Dermis microvascular lymphatic vessel endothelial cell (primary cell): ENCODE data around the gene GPC5. TPM values are rescaled to one million over a fixed set of nuclear protein-coding genes. Genes with fewer than 3 reads are reported as not detected.
"Not testable (repeated sequence)": the region's sequence is repeated elsewhere in the genome, so short reads cannot be mapped to it uniquely, and the experiment has no call there.

Experiments used
- DNase-seq, 2 donors: peaks; one replicate each; pipeline versions ENCODE4 v3.0.0 to v3.0.0-alpha.2; 2010; ENCODE audit warnings: low read depth in 2 of 2
- total RNA-seq: library from RNA; depleted of rRNA; stranded (reverse); fragments of >200 nt; gene quantifications from 2 replicates; pipeline ENCODE4 v1.2.1, GENCODE V29; 2014

GPC5 gene
- total RNA-seq, 1 donor from 2014 or later: 0.51 TPM

- DNase-seq: no peak
These were observed 370.3 kb downstream of the GPC5 start for GRCh38 chr13:91768746-91769145.

- no peak for DNase-seq
These were observed 372.8 kb downstream of the GPC5 start for GRCh38 chr13:91771229-91771628.

GRCh38 chr13:91773591-91774227 lies 375.3 kb downstream of the GPC5 start:
- DNase-seq: no peak

GRCh38 chr13:91774397-91774796 lies 376.0 kb downstream of the GPC5 start:
- DNase-seq: no peak

GRCh38 chr13:91776611-91777193 lies 378.3 kb downstream of the GPC5 start:
- no peak for DNase-seq

GRCh38 chr13:91778123-91778522 lies 379.7 kb downstream of the GPC5 start:
- DNase-seq: no peak

- not testable (repeated sequence) for DNase-seq
These were observed 383.7 kb downstream of the GPC5 start for GRCh38 chr13:91781982-91782691.

- DNase-seq: no peak
These were observed 387.2 kb downstream of the GPC5 start for GRCh38 chr13:91785431-91786119.

- no peak for DNase-seq
These were observed 393.6 kb downstream of the GPC5 start for GRCh38 chr13:91792054-91792453.

- DNase-seq: no peak
These were observed 399.1 kb downstream of the GPC5 start for GRCh38 chr13:91797567-91797966.

- DNase-seq: not testable (repeated sequence)
These were observed 399.9 kb downstream of the GPC5 start for GRCh38 chr13:91798338-91798737.

GRCh38 chr13:91801772-91802171 lies 403.4 kb downstream of the GPC5 start:
- not testable (repeated sequence) for DNase-seq

GRCh38 chr13:91802957-91803356 lies 404.5 kb downstream of the GPC5 start:
- no peak for DNase-seq

- DNase-seq: no peak
These were observed 406.3 kb downstream of the GPC5 start for GRCh38 chr13:91804724-91805123.

- DNase-seq: no peak
These were observed 407.2 kb downstream of the GPC5 start for GRCh38 chr13:91805605-91806004.

GRCh38 chr13:91809161-91809560 lies 410.7 kb downstream of the GPC5 start:
- DNase-seq: no peak

- DNase-seq: no peak
These were observed 414.8 kb downstream of the GPC5 start for GRCh38 chr13:91813253-91813652.

GRCh38 chr13:91816263-91816807 lies 417.9 kb downstream of the GPC5 start:
- no peak for DNase-seq

GRCh38 chr13:91817250-91817649 lies 418.8 kb downstream of the GPC5 start:
- no peak for DNase-seq

GRCh38 chr13:91824416-91824815 lies 426.0 kb downstream of the GPC5 start:
- DNase-seq: no peak

GRCh38 chr13:91825516-91825915 lies 427.1 kb downstream of the GPC5 start:
- no peak for DNase-seq

GRCh38 chr13:91836553-91836952 lies 438.1 kb downstream of the GPC5 start:
- DNase-seq: no peak
